Measurements from ENCODE around the gene INTS1. TPM values are rescaled to one million over a fixed set of nuclear protein-coding genes. Genes with fewer than 3 reads are reported as not detected.

The INTS1 gene
- total RNA-seq, 1 donor from 2014 or later = 81.9 TPM

GRCh38 chr7:1549357-1550004 is 45.3 kb upstream of the INTS1 start:
- H3K4me3 Mint-ChIP-seq (ENCODE audit: unreplicated experiment) = no peak overlapping the region
- TF ChIP-seq CTCF (IDR thresholded peaks at IDR 0.05; ENCODE audit: insufficient read depth, low read depth, low read length) (no peak), EZH2 (IDR thresholded peaks at IDR 0.05; ENCODE audit: insufficient read depth, low read length) (no peak)
- H2AFZ ChIP-seq (ENCODE audit: low read depth, low read length) = no peak overlapping the region
- H3K9ac ChIP-seq (ENCODE audit: low read length) = no peak overlapping the region
- H3K27me3 Mint-ChIP-seq (ENCODE audit: low read depth, unreplicated experiment) = no peaks in the 10 kb centered on the region
- no peak overlapping the region for H3K4me2 ChIP-seq (ENCODE audit: low read length)
- no peaks in the 10 kb centered on the region for H3K9me3 ChIP-seq (ENCODE audit: insufficient read depth, low read depth, low read length)
- peaks cover 4% of the 10 kb centered on the region for H3K36me3 Mint-ChIP-seq (ENCODE audit: low read depth, unreplicated experiment)
- no peak for DNase-seq (ENCODE audit: low read depth)
- H3K36me3 ChIP-seq (ENCODE audit: insufficient read depth, low read length) = no peaks in the 10 kb centered on the region
- no peaks in the 10 kb centered on the region for H3K79me2 ChIP-seq (ENCODE audit: insufficient read depth, low read length)
- H3K27ac Mint-ChIP-seq (ENCODE audit: unreplicated experiment) = no peak overlapping the region
- no peak for FAIRE-seq
- H3K4me1 ChIP-seq (ENCODE audit: insufficient read depth, low read length) = no peaks in the 10 kb centered on the region
- H3K9me3 Mint-ChIP-seq (ENCODE audit: unreplicated experiment) = no peaks in the 10 kb centered on the region
- no peak overlapping the region for H3K4me3 ChIP-seq (ENCODE audit: insufficient read depth, low read depth, low read length)
- no peaks in the 10 kb centered on the region for H3K27me3 ChIP-seq (ENCODE audit: insufficient read depth, low read length)
- no peaks in the 10 kb centered on the region for H4K20me1 ChIP-seq (ENCODE audit: insufficient read depth, low read length)
- H3K27ac ChIP-seq (ENCODE audit: low read depth, low read length) = no peak overlapping the region
- no peaks in the 10 kb centered on the region for H3K4me1 Mint-ChIP-seq (ENCODE audit: low read depth, unreplicated experiment)

GRCh38 chr7:1548944-1549343 is 44.8 kb upstream of the INTS1 start:
- no peak overlapping the region for H3K9ac ChIP-seq (ENCODE audit: low read length)
- no peak overlapping the region for H3K4me2 ChIP-seq (ENCODE audit: low read length)
- no peaks in the 10 kb centered on the region for H3K9me3 ChIP-seq (ENCODE audit: insufficient read depth, low read depth, low read length)
- no peaks in the 10 kb centered on the region for H3K4me1 ChIP-seq (ENCODE audit: insufficient read depth, low read length)
- no peak overlapping the region for H3K4me3 Mint-ChIP-seq (ENCODE audit: unreplicated experiment)
- peaks cover 4% of the 10 kb centered on the region for H3K36me3 Mint-ChIP-seq (ENCODE audit: low read depth, unreplicated experiment)
- H3K79me2 ChIP-seq (ENCODE audit: insufficient read depth, low read length) = no peaks in the 10 kb centered on the region
- H3K4me1 Mint-ChIP-seq (ENCODE audit: low read depth, unreplicated experiment) = no peaks in the 10 kb centered on the region
- H3K27me3 ChIP-seq (ENCODE audit: insufficient read depth, low read length) = no peaks in the 10 kb centered on the region
- H3K27me3 Mint-ChIP-seq (ENCODE audit: low read depth, unreplicated experiment) = no peaks in the 10 kb centered on the region
- H3K27ac Mint-ChIP-seq (ENCODE audit: unreplicated experiment) = no peak overlapping the region
- DNase-seq (ENCODE audit: low read depth) (no peak), FAIRE-seq (no peak)
- no peak for TF ChIP-seq EZH2 (IDR thresholded peaks at IDR 0.05; ENCODE audit: insufficient read depth, low read length)
- TF ChIP-seq CTCF (IDR thresholded peaks at IDR 0.05; ENCODE audit: insufficient read depth, low read depth, low read length) = no peak
- no peaks in the 10 kb centered on the region for H4K20me1 ChIP-seq (ENCODE audit: insufficient read depth, low read length)
- no peak overlapping the region for H3K4me3 ChIP-seq (ENCODE audit: insufficient read depth, low read depth, low read length)
- no peak overlapping the region for H2AFZ ChIP-seq (ENCODE audit: low read depth, low read length)
- no peaks in the 10 kb centered on the region for H3K9me3 Mint-ChIP-seq (ENCODE audit: unreplicated experiment)
- no peaks in the 10 kb centered on the region for H3K36me3 ChIP-seq (ENCODE audit: insufficient read depth, low read length)
- no peak overlapping the region for H3K27ac ChIP-seq (ENCODE audit: low read depth, low read length)

GRCh38 chr7:1548438-1548831 is 44.2 kb upstream of the INTS1 start:
- FAIRE-seq = no peak
- TF ChIP-seq CTCF (IDR thresholded peaks at IDR 0.05; ENCODE audit: insufficient read depth, low read depth, low read length) = no peak
- no peak for TF ChIP-seq EZH2 (IDR thresholded peaks at IDR 0.05; ENCODE audit: insufficient read depth, low read length)
- peaks cover 4% of the 10 kb centered on the region for H3K36me3 Mint-ChIP-seq (ENCODE audit: low read depth, unreplicated experiment)

More at GRCh38 chr7:1548438-1548831, 44.2 kb upstream of the INTS1 start:
- Histone ChIP-seq H2AFZ (ENCODE audit: low read depth, low read length) (no peak overlapping the region), H4K20me1 (ENCODE audit: insufficient read depth, low read length) (no peaks in the 10 kb centered on the region), H3K27ac (ENCODE audit: low read depth, low read length) (no peak overlapping the region), H3K36me3 (ENCODE audit: insufficient read depth, low read length) (peaks cover 2% of the 10 kb centered on the region), H3K4me1 (ENCODE audit: insufficient read depth, low read length) (no peaks in the 10 kb centered on the region), H3K27me3 (ENCODE audit: insufficient read depth, low read length) (no peaks in the 10 kb centered on the region), H3K9ac (ENCODE audit: low read length) (no peak overlapping the region), H3K4me3 (ENCODE audit: insufficient read depth, low read depth, low read length) (no peak overlapping the region), H3K9me3 (ENCODE audit: insufficient read depth, low read depth, low read length) (no peaks in the 10 kb centered on the region), H3K79me2 (ENCODE audit: insufficient read depth, low read length) (no peaks in the 10 kb centered on the region), H3K4me2 (ENCODE audit: low read length) (no peak overlapping the region)
- Mint-ChIP-seq H3K27ac (ENCODE audit: unreplicated experiment) (peak overlapping the region; percentile 75), H3K4me3 (ENCODE audit: unreplicated experiment) (no peak overlapping the region), H3K9me3 (ENCODE audit: unreplicated experiment) (no peaks in the 10 kb centered on the region), H3K27me3 (ENCODE audit: low read depth, unreplicated experiment) (no peaks in the 10 kb centered on the region), H3K4me1 (ENCODE audit: low read depth, unreplicated experiment) (no peaks in the 10 kb centered on the region)
- no peak for DNase-seq (ENCODE audit: low read depth)
